HG02973 (cell line): ENCODE measurements around the gene CDKN1C.

Experiments
- ATAC-seq: cut with Tn5 transposase; IDR thresholded peaks from one replicate; pipeline ENCODE4 v1.9.1; 2021; ENCODE audit warnings: moderate library complexity; ENCODE audit not compliant: unreplicated experiment

The CDKN1C gene

DNA sequence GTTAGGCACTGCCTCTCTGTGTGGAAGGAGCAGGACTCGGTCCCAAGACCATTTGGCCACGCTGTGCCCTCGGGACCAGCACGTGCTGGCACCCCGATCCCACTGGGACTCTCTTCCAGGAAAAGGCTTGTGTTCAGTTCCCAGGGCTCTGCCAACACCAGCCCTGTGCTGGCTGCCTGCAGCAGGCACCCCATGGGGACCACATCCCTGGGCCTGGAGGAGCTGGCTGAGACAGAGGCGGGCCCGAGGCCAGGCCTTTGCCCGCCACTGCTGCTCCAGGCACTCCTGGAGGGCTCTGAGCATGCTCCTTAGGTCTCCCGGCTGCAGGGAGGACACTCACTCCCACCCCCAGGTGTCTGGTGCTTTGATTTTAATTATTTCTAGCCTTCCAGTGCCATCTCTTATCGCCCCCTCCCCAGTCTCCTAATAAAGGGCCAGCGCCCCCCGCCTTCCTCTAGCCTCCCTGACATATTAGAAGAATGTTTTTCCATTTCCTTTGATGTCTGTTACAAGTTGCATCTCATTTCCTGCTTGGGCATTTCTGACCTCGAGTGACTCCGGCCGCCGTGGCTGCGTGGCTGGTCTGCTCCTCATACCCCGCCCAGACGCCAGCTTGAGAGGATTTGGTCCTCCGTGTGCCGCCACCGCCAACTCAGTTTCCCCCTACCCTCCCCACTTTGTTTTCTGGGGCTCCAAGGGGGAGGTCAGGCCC lies 14.4 kb downstream of the CDKN1C start:
- ATAC-seq = no peak

DNA sequence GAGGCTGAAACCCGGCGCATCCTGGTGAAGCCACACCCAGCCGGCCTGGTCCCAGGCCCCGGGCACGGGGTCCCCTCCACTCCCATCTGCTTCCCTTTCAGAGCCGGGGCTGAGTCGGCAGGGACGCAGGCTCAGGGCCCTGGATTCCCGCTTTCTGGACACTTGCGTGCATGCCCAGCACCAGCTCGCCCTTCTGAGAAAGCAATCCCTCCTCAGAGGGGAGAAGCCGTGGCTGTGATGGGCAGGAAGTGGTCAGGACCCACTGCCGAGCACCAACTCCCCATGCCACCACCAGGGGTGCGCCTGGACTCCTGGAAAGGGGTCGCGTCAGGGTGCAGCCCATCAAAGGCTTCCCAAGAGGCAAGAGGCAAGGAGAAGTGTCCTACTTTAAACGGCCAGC lies 15.1 kb downstream of the CDKN1C start:
- no peak for ATAC-seq

DNA sequence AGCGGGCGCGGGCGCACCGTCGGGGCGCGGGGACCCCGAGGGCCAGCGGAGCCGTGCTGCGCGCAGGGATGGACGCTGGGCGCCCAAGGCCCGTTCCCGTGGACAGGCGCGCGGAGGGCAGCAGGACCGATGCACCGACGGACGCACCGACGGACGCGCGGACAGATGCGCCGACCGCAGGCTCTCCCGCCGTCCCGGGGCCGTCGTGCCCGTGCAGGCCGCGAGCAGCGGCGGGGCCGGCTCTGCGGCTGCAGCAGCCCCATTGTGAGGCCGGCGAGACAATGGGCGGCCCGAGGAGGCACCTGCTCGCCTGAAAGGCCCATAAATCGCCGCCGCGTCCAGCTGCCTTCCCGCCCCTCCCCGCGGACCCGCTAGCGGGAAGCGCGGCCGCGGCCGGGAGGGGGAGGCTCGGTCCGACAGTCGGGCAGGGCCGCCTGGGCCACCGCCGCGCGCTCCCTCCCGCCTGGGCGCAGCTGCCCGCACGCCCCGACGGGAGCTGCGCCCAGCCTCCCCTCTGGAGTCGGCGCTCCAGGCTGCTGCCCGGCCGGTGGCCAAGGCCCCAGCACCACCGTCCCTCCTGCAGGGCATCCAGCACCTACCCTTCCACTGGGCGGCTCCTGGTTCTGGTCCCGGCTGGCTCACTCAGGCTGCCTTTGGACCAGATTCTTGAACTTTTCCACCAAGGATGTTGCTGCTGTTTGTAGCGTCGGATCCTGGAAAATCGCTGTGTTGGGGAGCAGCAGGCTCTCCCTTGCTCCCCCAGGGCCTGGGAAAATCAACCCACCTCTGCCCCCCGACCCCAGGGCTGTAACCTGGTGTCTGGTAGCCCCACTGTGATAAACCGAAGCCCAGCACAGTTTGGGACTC lies 15.8 kb downstream of the CDKN1C start:
- ATAC-seq = no peak

DNA sequence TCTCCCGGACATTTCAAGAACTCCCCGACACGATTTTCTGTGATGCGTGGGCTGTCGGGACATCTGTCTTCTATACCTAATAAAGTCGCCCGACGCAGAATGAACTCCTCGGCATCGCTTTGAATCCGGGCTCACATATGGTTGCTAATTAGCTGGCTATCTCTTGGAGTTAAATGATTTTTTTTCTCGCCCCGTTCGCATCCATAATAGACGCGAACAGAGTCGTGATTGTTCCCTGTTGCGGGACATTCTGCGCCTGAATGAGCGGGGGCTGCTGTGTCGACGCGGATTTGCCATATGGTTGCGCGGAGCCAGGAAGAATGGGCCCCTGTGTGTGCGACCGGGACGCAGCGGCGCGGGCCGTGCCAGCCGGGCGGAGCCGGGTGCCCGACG lies 16.4 kb downstream of the CDKN1C start:
- no peak for ATAC-seq

DNA sequence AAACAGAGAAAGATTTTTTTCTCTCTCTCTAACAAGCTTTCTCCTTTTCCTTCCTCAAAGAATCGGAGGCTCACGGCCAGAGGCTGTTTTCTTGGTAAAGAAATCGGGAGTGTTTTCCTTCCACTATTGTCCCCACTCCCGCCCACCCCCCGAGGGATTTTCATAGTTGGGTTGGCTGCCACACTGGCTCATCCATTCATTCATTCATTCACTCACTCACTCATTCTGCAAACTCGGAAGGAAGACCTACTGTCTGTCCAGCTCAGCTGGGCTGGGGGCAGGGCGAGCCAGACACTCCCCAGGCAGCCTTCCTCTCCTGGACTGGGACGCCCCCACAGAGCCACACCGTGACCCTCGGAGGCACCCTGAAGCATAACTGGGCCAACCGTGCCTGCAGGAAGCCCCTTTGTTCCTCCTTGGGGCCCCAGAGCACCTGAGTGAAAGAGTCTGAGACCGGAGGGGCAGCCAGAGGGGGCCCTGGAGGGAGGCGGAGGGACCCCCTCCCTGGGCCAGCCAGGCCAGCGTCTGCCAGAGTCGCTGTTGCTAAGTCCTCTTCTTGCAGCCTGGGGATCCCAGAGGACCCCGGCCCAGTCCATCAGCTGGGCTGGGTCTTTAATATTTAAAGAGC lies 17.0 kb downstream of the CDKN1C start:
- no peak for ATAC-seq

DNA sequence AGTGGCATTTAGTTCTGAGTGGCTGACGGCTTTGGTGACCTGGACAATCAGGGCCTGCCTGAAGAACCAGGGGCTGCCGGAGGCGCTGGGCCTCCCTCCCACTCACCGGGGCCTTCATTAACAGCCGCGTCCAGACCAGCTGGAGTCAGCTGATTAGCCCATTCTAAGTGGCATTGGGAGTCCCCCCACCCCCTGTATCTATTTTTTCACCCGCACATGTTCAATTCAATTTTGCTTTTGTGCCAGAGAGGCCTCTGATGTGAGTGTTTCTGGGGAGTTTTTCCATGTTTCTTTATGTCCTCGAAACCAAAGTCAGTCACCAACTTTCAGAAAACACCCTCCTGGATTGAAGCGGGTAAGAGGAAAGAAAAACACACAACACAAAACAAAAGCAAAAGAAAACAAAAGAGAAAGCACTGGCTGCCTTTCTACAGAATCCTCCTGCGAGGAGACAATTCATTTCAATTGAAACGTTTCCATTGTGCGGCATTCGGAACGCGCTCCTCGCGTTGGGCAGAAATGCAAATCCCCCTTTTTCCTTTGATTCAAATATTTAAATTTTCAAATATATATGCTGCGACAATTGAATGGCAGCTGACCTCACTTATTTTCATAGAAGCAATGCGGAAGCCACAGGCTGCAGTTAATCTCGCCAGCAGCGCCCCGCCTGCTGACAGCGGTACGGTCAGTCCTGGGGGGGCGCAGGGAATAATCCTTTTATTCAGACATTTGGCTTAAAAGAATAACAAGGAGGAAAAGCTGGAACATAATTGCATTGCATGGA lies 17.7 kb downstream of the CDKN1C start:
- no peak for ATAC-seq

GRCh38 chr11:2867142-2867541 lies 18.4 kb downstream of the CDKN1C start:
- no peak for ATAC-seq

- ATAC-seq = no peak
Observed at GRCh38 chr11:2865922-2866577, 19.5 kb downstream of the CDKN1C start.

DNA sequence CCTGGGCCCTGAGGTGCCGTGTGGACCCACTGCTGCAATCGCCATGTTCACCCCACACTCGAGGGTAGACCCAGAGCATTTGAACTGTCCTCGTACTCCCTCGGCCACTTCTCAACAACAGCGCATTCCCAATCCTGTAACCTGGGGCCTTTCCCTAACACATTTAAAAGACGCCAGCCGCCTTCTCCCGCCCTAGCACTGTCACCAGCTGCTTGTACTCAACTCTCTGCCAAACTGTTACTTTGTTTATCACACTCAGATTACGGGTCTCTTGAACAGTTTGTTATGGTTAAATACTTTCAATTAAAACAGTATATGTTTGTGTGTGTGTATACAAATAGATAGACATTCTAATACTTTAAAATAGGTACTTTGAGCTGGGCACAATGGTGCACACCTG lies 20.7 kb downstream of the CDKN1C start:
- no peak for ATAC-seq

- ATAC-seq = no peak
Observed at GRCh38 chr11:2863276-2863618, 22.3 kb downstream of the CDKN1C start.

GRCh38 chr11:2862395-2863275 lies 22.9 kb downstream of the CDKN1C start:
- ATAC-seq = no peak

GRCh38 chr11:2860636-2861035 lies 24.9 kb downstream of the CDKN1C start:
- no peak for ATAC-seq

GRCh38 chr11:2859699-2860037 lies 25.9 kb downstream of the CDKN1C start:
- ATAC-seq = no peak

- no peak for ATAC-seq
Observed at GRCh38 chr11:2858995-2859698, 26.4 kb downstream of the CDKN1C start.

GRCh38 chr11:2857918-2858317 lies 27.7 kb downstream of the CDKN1C start:
- ATAC-seq = no peak

DNA sequence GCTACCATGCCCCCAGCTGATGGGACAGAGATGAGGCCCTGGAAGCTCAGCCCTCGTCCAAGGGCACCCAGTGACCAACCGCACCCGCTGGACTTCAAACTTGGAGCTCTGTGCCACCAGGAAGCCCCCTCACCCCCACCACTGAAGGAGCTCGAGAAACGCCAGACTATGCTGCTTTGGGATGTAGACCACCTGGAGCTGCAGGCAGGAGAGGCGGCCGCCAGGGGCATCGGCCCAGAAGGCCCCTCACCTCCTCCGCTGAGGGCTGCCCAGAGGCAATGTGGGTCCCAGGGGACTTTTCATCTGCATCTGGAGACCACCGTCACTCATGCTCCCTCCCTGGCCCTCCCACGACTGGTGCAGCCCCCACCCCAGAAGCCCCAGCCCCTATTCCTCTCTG lies 28.3 kb downstream of the CDKN1C start:
- ATAC-seq = no peak

DNA sequence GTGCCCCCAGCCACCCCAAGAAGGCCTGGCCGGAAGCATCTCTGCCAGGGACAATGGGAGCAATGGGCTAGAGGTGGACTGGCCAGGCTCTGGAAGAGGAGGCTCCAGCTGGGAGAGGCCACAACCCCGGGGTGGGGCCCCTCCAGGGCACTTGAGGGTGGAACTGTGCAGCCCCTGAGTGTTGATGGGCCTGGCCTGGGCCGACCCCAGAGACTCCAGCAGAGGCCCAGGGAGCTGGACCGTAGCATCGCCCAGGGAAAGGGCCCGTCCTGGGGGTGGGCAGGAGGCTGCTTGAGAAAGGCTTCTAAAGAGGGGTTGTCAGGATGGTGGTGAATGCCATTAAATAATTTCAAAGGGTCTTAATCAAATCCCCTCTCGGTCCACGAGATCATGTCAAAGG lies 30.4 kb downstream of the CDKN1C start:
- ATAC-seq = no peak

- no peak for ATAC-seq
Observed at GRCh38 chr11:2853997-2854560, 31.5 kb downstream of the CDKN1C start.

- ATAC-seq = no peak
Observed at GRCh38 chr11:2853401-2853800, 32.2 kb downstream of the CDKN1C start.
